HEK293T (cell line): ENCODE results near the gene DEFB119.
"Not testable (repeated sequence)": the region's sequence is repeated elsewhere in the genome, so short reads cannot be mapped to it uniquely, and the experiment has no call there.

Experiments used
- CTCF ChIA-PET: fragments of 350-600 bp; formaldehyde crosslinking; extraction: SDS; loops from one replicate; lab custom pipeline; 2021; ENCODE audit warnings: antibody characterized with exemption, inconsistent platforms; lab: Yijun Ruan, JAX
- POLR2A ChIA-PET: fragments of 350-600 bp; formaldehyde crosslinking; extraction: SDS; loops from one replicate; lab custom pipeline; 2020; ENCODE audit warnings: antibody characterized with exemption, inconsistent platforms; lab: Yijun Ruan, JAX
- DNase-seq: peaks from one replicate; pipeline ENCODE4 v3.0.0; 2012; ENCODE audit warnings: mixed read lengths; ENCODE audit errors: extremely low spot score
- ARNT ChIP-seq: fragments of 450-650 bp; IDR thresholded peaks from 2 replicates; pipeline ENCODE4 v1.6.1; 2017; ENCODE audit warnings: mild to moderate bottlenecking
- BHLHE40 ChIP-seq: fragments of 450-650 bp; IDR thresholded peaks from 2 replicates; pipeline ENCODE4 v1.6.1; 2016; ENCODE audit warnings: mild to moderate bottlenecking, moderate library complexity, borderline replicate concordance
- CTBP1 ChIP-seq: fragments of 450-650 bp; IDR thresholded peaks from 2 replicates; pipeline ENCODE4 v1.6.1; 2016; ENCODE audit warnings: borderline replicate concordance
- ELF4 ChIP-seq: fragments of 450-650 bp; IDR thresholded peaks from 2 replicates; pipeline ENCODE4 v1.6.1; 2017; ENCODE audit warnings: antibody characterized with exemption
- FOXA1 ChIP-seq: fragments of 450-650 bp; IDR thresholded peaks from 2 replicates; pipeline ENCODE4 v1.6.1; 2016; ENCODE audit warnings: mild to moderate bottlenecking
- FOXK2 ChIP-seq: fragments of 450-650 bp; IDR thresholded peaks from 2 replicates; pipeline ENCODE4 v1.6.1; 2016; ENCODE audit warnings: mild to moderate bottlenecking
- FOXM1 ChIP-seq: fragments of 450-650 bp; IDR thresholded peaks from 2 replicates; pipeline ENCODE4 v1.6.1; 2017; ENCODE audit warnings: mild to moderate bottlenecking, borderline replicate concordance
- HDGF ChIP-seq: fragments of 450-650 bp; IDR thresholded peaks from 2 replicates; pipeline ENCODE4 v1.6.1; 2017; ENCODE audit warnings: antibody characterized with exemption, borderline replicate concordance
- L3MBTL2 ChIP-seq: fragments of 450-650 bp; conservative IDR thresholded peaks from 2 replicates; pipeline ENCODE4 v1.6.1; 2016; ENCODE audit warnings: mild to moderate bottlenecking
- LEF1 ChIP-seq: fragments of 450-650 bp; IDR thresholded peaks from 2 replicates; pipeline ENCODE4 v1.6.1; 2017; ENCODE audit warnings: mild to moderate bottlenecking, borderline replicate concordance
- NFRKB ChIP-seq: fragments of 450-650 bp; IDR thresholded peaks from 2 replicates; pipeline ENCODE4 v1.6.1; 2016; ENCODE audit warnings: mild to moderate bottlenecking, moderate library complexity
- PKNOX1 ChIP-seq: fragments of 450-650 bp; IDR thresholded peaks from 2 replicates; pipeline ENCODE4 v1.6.1; 2016
- SP1 ChIP-seq: fragments of 450-650 bp; IDR thresholded peaks from 2 replicates; pipeline ENCODE4 v1.6.1; 2017
- SUZ12 ChIP-seq: fragments of 450-650 bp; IDR thresholded peaks from 2 replicates; pipeline ENCODE4 v1.6.1; 2016; ENCODE audit warnings: mild to moderate bottlenecking
- TARDBP ChIP-seq: fragments of 450-650 bp; IDR thresholded peaks from 2 replicates; pipeline ENCODE4 v1.6.1; 2016
- ZNF384 ChIP-seq: fragments of 450-650 bp; IDR thresholded peaks from 2 replicates; pipeline ENCODE4 v1.6.1; 2016

The DEFB119 gene

GRCh38 chr20:31390490-31390889, at the start of gene DEFB119:
Gene DEFB119 (minus strand): TSS chr20:31390590. CDS start chr20:31390483, 107 bp downstream.
- no peak for TF ChIP-seq ZNF384
- no peak for TF ChIP-seq SP1
- TF ChIP-seq ARNT: no peak
- no peak for TF ChIP-seq ELF4
- TF ChIP-seq TARDBP: no peak
- TF ChIP-seq SUZ12: no peak
- no peak for TF ChIP-seq FOXM1
- TF ChIP-seq LEF1: no peak
- no peak for TF ChIP-seq CTBP1
- no peak for TF ChIP-seq NFRKB
- TF ChIP-seq FOXK2: no peak
- no peak for TF ChIP-seq FOXA1
- TF ChIP-seq HDGF: no peak
- no peak for TF ChIP-seq L3MBTL2
- TF ChIP-seq PKNOX1: no peak
- no peak for TF ChIP-seq BHLHE40
- no peak for DNase-seq
- CTCF ChIA-PET: no interaction called here
- POLR2A ChIA-PET: no interaction called here

DNA sequence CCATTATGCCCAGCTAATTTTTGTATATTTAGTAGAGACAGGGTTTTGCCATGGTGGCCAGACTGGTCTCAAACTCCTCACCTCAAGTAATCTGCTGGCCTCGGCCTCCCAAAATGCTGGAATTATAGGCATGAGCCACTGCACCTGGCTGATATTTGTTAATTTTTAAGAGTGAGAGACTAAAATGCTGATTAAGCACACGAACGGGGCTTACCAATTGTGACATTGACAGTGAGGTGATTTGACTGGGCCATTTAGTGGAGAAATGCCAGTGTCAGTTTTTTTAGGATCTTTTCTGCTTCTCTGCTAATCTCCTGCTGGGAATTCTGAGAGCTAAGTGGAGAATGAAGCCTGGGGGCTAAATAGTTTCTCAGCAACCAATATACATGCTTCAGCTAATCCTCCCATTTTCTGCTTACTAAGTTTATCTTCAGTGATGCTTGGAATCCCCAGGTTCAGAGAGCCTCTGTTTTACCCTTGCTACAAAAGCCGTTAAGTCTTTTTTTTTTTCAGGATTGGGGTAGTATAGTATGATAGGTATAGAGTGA, 40.3 kb upstream of the DEFB119 start:
- no peak for DNase-seq
- TF ChIP-seq PKNOX1 (no peak), CTBP1 (no peak), FOXA1 (no peak), FOXM1 (no peak), FOXK2 (no peak), NFRKB (no peak), BHLHE40 (no peak), LEF1 (no peak)
- CTCF ChIA-PET: interaction anchor here (0.6 kb wide), 1 partner anchor 10 kb away, joined by 3 read pairs; no protein-coding TSS in a partner anchor

GRCh38 chr20:31427576-31427975, 37.2 kb upstream of the DEFB119 start:
- POLR2A ChIA-PET, DNase-seq, CTCF ChIA-PET: not testable (repeated sequence)

More for the DNA sequence above, 40.3 kb upstream of the DEFB119 start:
- POLR2A ChIA-PET: no interaction called here

DNA sequence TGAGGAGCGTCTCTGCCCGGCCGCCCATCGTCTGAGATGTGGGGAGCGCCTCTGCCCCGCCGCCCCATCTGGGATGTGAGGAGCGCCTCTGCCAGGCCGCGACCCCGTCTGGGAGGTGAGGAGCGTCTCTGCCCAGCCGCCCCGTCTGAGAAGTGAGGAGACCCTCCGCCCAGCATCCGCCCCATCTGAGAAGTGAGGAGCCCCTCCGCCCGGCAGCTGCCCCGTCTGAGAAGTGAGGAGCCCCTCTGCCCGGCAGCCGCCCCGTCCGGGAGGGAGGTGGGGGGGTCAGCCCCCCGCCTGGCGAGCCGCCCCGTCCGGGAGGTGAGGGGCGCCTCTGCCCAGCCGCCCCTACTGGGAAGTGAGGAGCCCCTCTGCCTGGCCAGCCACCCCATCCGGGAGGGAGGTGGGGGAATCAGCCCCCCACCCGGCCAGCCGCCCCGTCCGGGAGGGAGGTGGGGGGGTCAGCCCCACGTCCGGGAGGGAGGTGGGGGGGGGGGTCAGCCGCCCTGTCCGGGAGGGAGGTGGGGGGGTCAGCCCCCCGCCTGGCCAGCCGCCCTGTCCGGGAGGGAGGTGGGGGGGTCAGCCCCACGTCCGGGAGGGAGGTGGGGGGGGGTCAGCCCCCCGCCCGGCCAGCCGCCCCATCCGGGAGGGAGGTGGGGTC, 36.6 kb upstream of the DEFB119 start:
- DNase-seq, POLR2A ChIA-PET, CTCF ChIA-PET: not testable (repeated sequence)

- TF ChIP-seq NFRKB: no peak
- no peak for TF ChIP-seq L3MBTL2
- TF ChIP-seq ELF4: no peak
- TF ChIP-seq BHLHE40: no peak
- TF ChIP-seq SUZ12: no peak
- TF ChIP-seq PKNOX1: no peak
- no peak for TF ChIP-seq TARDBP
- TF ChIP-seq HDGF: no peak
- no peak for TF ChIP-seq SP1
- TF ChIP-seq FOXK2: no peak
- no peak for TF ChIP-seq ZNF384
- no peak for TF ChIP-seq LEF1
- ChIA-PET POLR2A (no interaction called here), CTCF (no interaction called here)
- DNase-seq: no peak
Observed at GRCh38 chr20:31425797-31426196, 35.4 kb upstream of the DEFB119 start.

DNA sequence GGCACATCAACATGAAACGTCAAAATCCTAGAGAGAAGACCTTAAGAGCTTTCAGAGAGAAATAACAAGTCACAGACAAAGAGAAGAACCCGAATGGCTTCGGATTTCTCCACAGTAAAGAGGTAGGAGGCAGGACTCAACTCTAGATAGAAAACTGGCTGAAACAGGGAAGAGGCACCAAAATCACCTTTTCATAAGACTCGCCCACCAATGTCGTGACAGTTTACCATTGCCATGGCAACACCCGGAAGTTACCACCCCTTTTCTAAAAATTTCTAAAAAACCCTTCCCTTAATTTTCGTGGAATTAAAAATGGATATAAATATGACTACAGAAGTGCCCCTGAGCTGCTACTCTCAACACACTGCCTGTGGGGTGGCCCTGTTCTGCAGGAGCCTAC, 27.9 kb upstream of the DEFB119 start:
- CTCF ChIA-PET: no interaction called here
- DNase-seq: no peak
- no peak for TF ChIP-seq ARNT
- TF ChIP-seq TARDBP: no peak
- TF ChIP-seq ZNF384: no peak
- no peak for TF ChIP-seq FOXA1
- TF ChIP-seq SUZ12: no peak
- no peak for TF ChIP-seq FOXK2
- no peak for TF ChIP-seq L3MBTL2
- POLR2A ChIA-PET: no interaction called here

GRCh38 chr20:31415653-31416052, 25.3 kb upstream of the DEFB119 start:
- DNase-seq: no peak
- ChIA-PET CTCF (no interaction called here), POLR2A (no interaction called here)
- no peak for TF ChIP-seq BHLHE40
- no peak for TF ChIP-seq HDGF
- TF ChIP-seq ELF4: no peak
- no peak for TF ChIP-seq FOXK2
- TF ChIP-seq L3MBTL2: no peak
- TF ChIP-seq NFRKB: no peak
- no peak for TF ChIP-seq ARNT
- no peak for TF ChIP-seq SUZ12
- no peak for TF ChIP-seq CTBP1
- TF ChIP-seq LEF1: no peak
- TF ChIP-seq ZNF384: no peak
- no peak for TF ChIP-seq PKNOX1
- TF ChIP-seq FOXA1: no peak
- TF ChIP-seq FOXM1: no peak
- TF ChIP-seq SP1: no peak
- TF ChIP-seq TARDBP: no peak
